ENCODE results near the gene SND1. TPM values are rescaled to one million over a fixed set of nuclear protein-coding genes. Genes with fewer than 3 reads are reported as not detected.

SND1 gene
- total and polyA plus RNA-seq, 2 donors (not counting 1 experiment from before 2014, with no cell fraction given) = 44.4 to 165 TPM

GRCh38 chr7:128110641-128111364 is 458.8 kb downstream of the SND1 start:
- TF ChIP-seq EZH2 (IDR thresholded peaks at IDR 0.05; ENCODE audit: borderline replicate concordance, insufficient read depth, low read depth, low read length, poor library complexity, severe bottlenecking) (no peak), CTCF (IDR thresholded peaks at IDR 0.05) (no peak)
- DNase-seq (no peak), ATAC-seq (ENCODE audit: low read depth) (peak; percentile 32)
- Histone ChIP-seq H3K79me2 (ENCODE audit: control insufficient read depth, insufficient read depth, low read length) (peaks cover 1% of the 10 kb centered on the region), H2AFZ (ENCODE audit: insufficient read depth, low read depth, low read length, poor library complexity, severe bottlenecking) (no peak overlapping the region), H3K27ac (ENCODE audit: low read length in 2 of 2) (peak overlapping the region; percentile 48 to 64), H3K4me3 (ENCODE audit: control extremely low read depth in 1 of 5, extremely low read depth in 1 of 5, insufficient read depth in 1 of 5, low read depth in 2 of 5, low read length in 4 of 5) (no peak overlapping the region), H3K36me3 (replicated peaks in 1 of 2; ENCODE audit: control extremely low read depth in 1 of 2, control insufficient read depth in 1 of 2, extremely low read depth in 1 of 2, insufficient read depth in 2 of 2, low read length in 1 of 2) (no peaks in the 10 kb centered on the region), H3K27me3 (replicated peaks in 1 of 4; ENCODE audit: control extremely low read depth in 1 of 4, control insufficient read depth in 3 of 4, insufficient read depth in 4 of 4, low read length in 3 of 4) (no peaks in the 10 kb centered on the region), H3K4me1 (ENCODE audit: control insufficient read depth in 2 of 2, insufficient read depth in 2 of 2, low read length in 2 of 2) (peaks cover 68 to 74% of the 10 kb centered on the region in 2 donors), H3K9ac (ENCODE audit: low read length) (no peak overlapping the region), H3K9me3 (ENCODE audit: control extremely low read depth in 1 of 3, control insufficient read depth in 2 of 3, insufficient read depth in 1 of 3, low read length in 2 of 3) (peaks cover 0 to 6% (median 0%) of the 10 kb centered on the region in 3 donors), H4K20me1 (ENCODE audit: control insufficient read depth, insufficient read depth, low read length, poor library complexity, severe bottlenecking) (no peaks in the 10 kb centered on the region), H3K4me2 (replicated peaks; ENCODE audit: low read depth, low read length, poor library complexity, severe bottlenecking) (peak overlapping the region; percentile 68)
- POLR2A ChIA-PET = interaction anchor here (0.7 kb wide), 1 partner anchor 9 kb away, joined by 3 read pairs; no protein-coding TSS in a partner anchor
- Mint-ChIP-seq H3K9me3 (ENCODE audit: insufficient read depth) (no peaks in the 10 kb centered on the region), H3K27me3 (no peaks in the 10 kb centered on the region), H3K27ac (peak overlapping the region; percentile 60), H3K4me1 (peaks cover 77% of the 10 kb centered on the region), H3K4me3 (peak overlapping the region; percentile 48)
- 90% methylated on average over 2 of the region's 2 CpGs for WGBS (ENCODE audit: insufficient coverage)
- CTCF ChIA-PET = interaction anchor here (1.6 to 3.5 kb wide), 2 partner anchors 24 to 98 kb away, joined by 14 to 18 read pairs; no protein-coding TSS in a partner anchor
- intact Hi-C loops (cut with micrococcal nuclease) = no loop called here

All from B cell (primary cell).